GM23338 (cell line): ENCODE results near the gene RAD51B. TPM values are rescaled to one million over a fixed set of nuclear protein-coding genes. Genes with fewer than 3 reads are reported as not detected.

ENCODE experiments used
- ATAC-seq: fragments of 200-7000 bp; cut with Tn5 transposase; 3 replicates; pipeline ENCODE4 v1.9.1; 2020
- DNase-seq: peaks from one replicate; pipeline ENCODE4 v3.0.0-alpha.2; 2015; ENCODE audit warnings: low spot score
- H2AFZ ChIP-seq: fragments of 200-600 bp; sonication (generic); 2 replicates; pipeline ENCODE4 v1.8.0; 2016; ENCODE audit warnings: antibody characterized with exemption, mild to moderate bottlenecking, moderate library complexity
- H3F3A ChIP-seq: fragments of 200-600 bp; sonication (generic); replicated peaks from 2 replicates; pipeline ENCODE4 v1.8.0; 2017; ENCODE audit warnings: antibody characterized with exemption, mixed run types, low read depth
- H3K27ac ChIP-seq: fragments of 200-600 bp; sonication (generic); 2 replicates; pipeline ENCODE4 v1.6.1; 2016; ENCODE audit warnings: low read depth
- H3K27me3 ChIP-seq: fragments of 200-600 bp; sonication (generic); 2 replicates; pipeline ENCODE4 v1.8.0; 2016; ENCODE audit warnings: mild to moderate bottlenecking, mixed run types, moderate library complexity; ENCODE audit not compliant: insufficient read depth
- H3K36me3 ChIP-seq: fragments of 200-600 bp; sonication (generic); 2 replicates; pipeline ENCODE4 v1.8.0; 2016; ENCODE audit warnings: mild to moderate bottlenecking; ENCODE audit not compliant: insufficient read depth
- H3K4me1 ChIP-seq: fragments of 200-600 bp; sonication (generic); 2 replicates; pipeline ENCODE4 v1.8.0; 2016; ENCODE audit warnings: mild to moderate bottlenecking, moderate library complexity; ENCODE audit not compliant: insufficient read depth
- H3K4me2 ChIP-seq: fragments of 200-600 bp; sonication (generic); 2 replicates; pipeline ENCODE4 v1.7.1; 2017; ENCODE audit warnings: mixed run types
- H3K4me3 ChIP-seq: fragments of 200-600 bp; sonication (generic); 2 replicates; pipeline ENCODE4 v1.6.1; 2016; ENCODE audit warnings: mixed run types
- H3K79me2 ChIP-seq: fragments of 200-600 bp; sonication (generic); replicated peaks from 2 replicates; pipeline ENCODE4 v1.8.0; 2017; ENCODE audit warnings: mild to moderate bottlenecking; ENCODE audit not compliant: insufficient read depth
- H3K9me2 ChIP-seq: fragments of 200-600 bp; sonication (generic); 2 replicates; pipeline ENCODE4 v1.8.0; 2017; ENCODE audit not compliant: insufficient read depth
- H4K20me1 ChIP-seq: fragments of 200-600 bp; sonication (generic); replicated peaks from 2 replicates; pipeline ENCODE4 v1.8.0; 2017; ENCODE audit warnings: mild to moderate bottlenecking; ENCODE audit not compliant: insufficient read depth
- H3K27ac Mint-ChIP-seq: 2 replicates; pipeline ENCODE4 v1.8.0; 2020; ENCODE audit warnings: inconsistent platforms, mild to moderate bottlenecking, moderate library complexity, mixed read lengths
- H3K27me3 Mint-ChIP-seq: 3 replicates; pipeline ENCODE4 v1.8.0; 2022; ENCODE audit warnings: low read depth, mild to moderate bottlenecking, moderate library complexity, mixed read lengths, inconsistent platforms; ENCODE audit not compliant: insufficient read depth, poor library complexity
- H3K36me3 Mint-ChIP-seq: 3 replicates; pipeline ENCODE4 v1.8.0; 2021; ENCODE audit warnings: low read depth, mild to moderate bottlenecking, inconsistent platforms, moderate library complexity, mixed read lengths
- H3K4me1 Mint-ChIP-seq: 3 replicates; pipeline ENCODE4 v1.8.0; 2020; ENCODE audit warnings: mild to moderate bottlenecking, inconsistent platforms, mixed read lengths
- H3K4me3 Mint-ChIP-seq: 3 replicates; pipeline ENCODE4 v1.8.0; 2021; ENCODE audit warnings: moderate library complexity, mild to moderate bottlenecking, inconsistent platforms, mixed read lengths
- H3K9me3 Mint-ChIP-seq: 3 replicates; pipeline ENCODE4 v1.8.0; 2020; ENCODE audit warnings: moderate library complexity, mild to moderate bottlenecking, inconsistent platforms, mixed read lengths
- CREB1 ChIP-seq: fragments of 250-450 bp; sonication (Bioruptor Pico); IDR thresholded peaks from 2 replicates; pipeline ENCODE4 v1.5.0; 2020; ENCODE audit warnings: low read depth, mild to moderate bottlenecking, moderate library complexity
- EZH2 ChIP-seq: fragments of 200-600 bp; sonication (generic); IDR thresholded peaks from one replicate; pipeline ENCODE4 v1.8.0; 2017; ENCODE audit warnings: antibody characterized with exemption, mild to moderate bottlenecking, low read depth; ENCODE audit not compliant: unreplicated experiment
- EZH2phosphoT487 ChIP-seq: fragments of 200-600 bp; sonication (generic); IDR thresholded peaks from one replicate; pipeline ENCODE4 v1.8.1; 2018; ENCODE audit warnings: antibody characterized with exemption; ENCODE audit not compliant: unreplicated experiment
- JUNB ChIP-seq: IDR thresholded peaks from one replicate; pipeline ENCODE4 v1.6.1; 2016; ENCODE audit warnings: antibody characterized with exemption; ENCODE audit not compliant: unreplicated experiment
- NANOG ChIP-seq: IDR thresholded peaks from 2 replicates; pipeline ENCODE4 v1.6.1; 2016; ENCODE audit warnings: antibody characterized with exemption, borderline replicate concordance
- POLR2AphosphoS5 ChIP-seq: IDR thresholded peaks from 2 replicates; pipeline ENCODE4 v1.6.1; 2016; ENCODE audit warnings: antibody characterized with exemption, low read depth
- REST ChIP-seq: IDR thresholded peaks from one replicate; pipeline ENCODE4 v1.6.1; 2018; ENCODE audit warnings: antibody characterized with exemption; ENCODE audit not compliant: unreplicated experiment
- STAT1 ChIP-seq: IDR thresholded peaks from one replicate; pipeline ENCODE4 v1.6.1; 2016; ENCODE audit warnings: antibody characterized with exemption; ENCODE audit not compliant: unreplicated experiment
- ZNF114 ChIP-seq: fragments of 250-450 bp; sonication (Bioruptor Pico); IDR thresholded peaks from 2 replicates; pipeline ENCODE4 v1.5.0; 2020; ENCODE audit warnings: mild to moderate bottlenecking, moderate library complexity
- ZNF331 ChIP-seq: fragments of 250-450 bp; sonication (Bioruptor Pico); IDR thresholded peaks from 2 replicates; pipeline ENCODE4 v1.5.0; 2020; ENCODE audit warnings: low read depth, mild to moderate bottlenecking, moderate library complexity
- polyA plus RNA-seq: library from polyadenylated mRNA; unstranded; fragments of >200 nt; fragmentation: Nextera tagmentation; extraction: Ambion mirVana; gene quantifications from 2 replicates; pipeline ENCODE4 v1.2.1, GENCODE V29; 2016
- total RNA-seq: library from RNA; depleted of rRNA; stranded (reverse); fragments of >200 nt; shearing (Covaris generic); gene quantifications from 2 replicates; pipeline ENCODE4 v1.2.3, GENCODE V29; 2014
- TF ChIP-seq, protein P1 (sequence below): IDR thresholded peaks from 2 replicates; pipeline ENCODE4 v1.6.1; 2016; ENCODE audit warnings: antibody characterized with exemption
- TF ChIP-seq, protein P2 (sequence below), 2 experiments: fragments of 200-600 bp in 1 of 2; sonication (generic) in 1 of 2; conservative IDR thresholded peaks; 2 replicates each; pipeline versions ENCODE4 v1.5.1 to v1.6.1; 2016 to 2017; ENCODE audit warnings: antibody characterized with exemption in 2 of 2, low read depth in 2 of 2, mild to moderate bottlenecking in 2 of 2, moderate library complexity in 1 of 2
- TF ChIP-seq, protein P3 (sequence below): fragments of 250-450 bp; sonication (Bioruptor Pico); IDR thresholded peaks from 2 replicates; pipeline ENCODE4 v1.5.0; 2020; ENCODE audit warnings: mild to moderate bottlenecking, moderate library complexity

RAD51B gene
- total and polyA plus RNA-seq, 2 experiments from 2014 or later = 15.7 to 29.1 TPM

GRCh38 chr14:68292441-68293215 is 473.0 kb downstream of the RAD51B start:
- Mint-ChIP-seq H3K9me3 (no peaks in the 10 kb centered on the region), H3K27me3 (peaks cover 2% of the 10 kb centered on the region), H3K4me1 (peaks cover 40% of the 10 kb centered on the region), H3K36me3 (no peaks in the 10 kb centered on the region), H3K4me3 (no peak overlapping the region), H3K27ac (no peak overlapping the region)
- Histone ChIP-seq H3K4me3 (no peak overlapping the region), H3K36me3 (no peaks in the 10 kb centered on the region), H3K4me1 (peaks cover 24% of the 10 kb centered on the region), H2AFZ (no peak overlapping the region), H3K9me2 (no peaks in the 10 kb centered on the region), H3F3A (no peaks in the 10 kb centered on the region), H3K27ac (no peak overlapping the region), H4K20me1 (no peaks in the 10 kb centered on the region), H3K79me2 (no peaks in the 10 kb centered on the region), H3K27me3 (no peaks in the 10 kb centered on the region), H3K4me2 (no peak overlapping the region)
- DNase-seq (no peak), ATAC-seq (no peak)
- no peak for TF ChIP-seq POLR2AphosphoS5
- TF ChIP-seq ZNF331 (CRISPR knock-in tag) = no peak
- no peak for TF ChIP-seq ZNF114 (CRISPR knock-in tag)
- TF ChIP-seq EZH2 = no peak
- TF ChIP-seq REST = no peak
- TF ChIP-seq STAT1 = no peak
- no peak for TF ChIP-seq JUNB
- TF ChIP-seq, protein P1, sequence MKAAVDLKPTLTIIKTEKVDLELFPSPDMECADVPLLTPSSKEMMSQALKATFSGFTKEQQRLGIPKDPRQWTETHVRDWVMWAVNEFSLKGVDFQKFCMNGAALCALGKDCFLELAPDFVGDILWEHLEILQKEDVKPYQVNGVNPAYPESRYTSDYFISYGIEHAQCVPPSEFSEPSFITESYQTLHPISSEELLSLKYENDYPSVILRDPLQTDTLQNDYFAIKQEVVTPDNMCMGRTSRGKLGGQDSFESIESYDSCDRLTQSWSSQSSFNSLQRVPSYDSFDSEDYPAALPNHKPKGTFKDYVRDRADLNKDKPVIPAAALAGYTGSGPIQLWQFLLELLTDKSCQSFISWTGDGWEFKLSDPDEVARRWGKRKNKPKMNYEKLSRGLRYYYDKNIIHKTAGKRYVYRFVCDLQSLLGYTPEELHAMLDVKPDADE = no peak
- TF ChIP-seq, protein P2, sequence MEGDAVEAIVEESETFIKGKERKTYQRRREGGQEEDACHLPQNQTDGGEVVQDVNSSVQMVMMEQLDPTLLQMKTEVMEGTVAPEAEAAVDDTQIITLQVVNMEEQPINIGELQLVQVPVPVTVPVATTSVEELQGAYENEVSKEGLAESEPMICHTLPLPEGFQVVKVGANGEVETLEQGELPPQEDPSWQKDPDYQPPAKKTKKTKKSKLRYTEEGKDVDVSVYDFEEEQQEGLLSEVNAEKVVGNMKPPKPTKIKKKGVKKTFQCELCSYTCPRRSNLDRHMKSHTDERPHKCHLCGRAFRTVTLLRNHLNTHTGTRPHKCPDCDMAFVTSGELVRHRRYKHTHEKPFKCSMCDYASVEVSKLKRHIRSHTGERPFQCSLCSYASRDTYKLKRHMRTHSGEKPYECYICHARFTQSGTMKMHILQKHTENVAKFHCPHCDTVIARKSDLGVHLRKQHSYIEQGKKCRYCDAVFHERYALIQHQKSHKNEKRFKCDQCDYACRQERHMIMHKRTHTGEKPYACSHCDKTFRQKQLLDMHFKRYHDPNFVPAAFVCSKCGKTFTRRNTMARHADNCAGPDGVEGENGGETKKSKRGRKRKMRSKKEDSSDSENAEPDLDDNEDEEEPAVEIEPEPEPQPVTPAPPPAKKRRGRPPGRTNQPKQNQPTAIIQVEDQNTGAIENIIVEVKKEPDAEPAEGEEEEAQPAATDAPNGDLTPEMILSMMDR (conservative IDR thresholded peaks at IDR 0.05; ENCODE audit: low read depth in 2 of 2) = no peak
- no peak for TF ChIP-seq EZH2phosphoT487
- no peak for TF ChIP-seq CREB1
- TF ChIP-seq NANOG = no peak
- TF ChIP-seq, protein P3, sequence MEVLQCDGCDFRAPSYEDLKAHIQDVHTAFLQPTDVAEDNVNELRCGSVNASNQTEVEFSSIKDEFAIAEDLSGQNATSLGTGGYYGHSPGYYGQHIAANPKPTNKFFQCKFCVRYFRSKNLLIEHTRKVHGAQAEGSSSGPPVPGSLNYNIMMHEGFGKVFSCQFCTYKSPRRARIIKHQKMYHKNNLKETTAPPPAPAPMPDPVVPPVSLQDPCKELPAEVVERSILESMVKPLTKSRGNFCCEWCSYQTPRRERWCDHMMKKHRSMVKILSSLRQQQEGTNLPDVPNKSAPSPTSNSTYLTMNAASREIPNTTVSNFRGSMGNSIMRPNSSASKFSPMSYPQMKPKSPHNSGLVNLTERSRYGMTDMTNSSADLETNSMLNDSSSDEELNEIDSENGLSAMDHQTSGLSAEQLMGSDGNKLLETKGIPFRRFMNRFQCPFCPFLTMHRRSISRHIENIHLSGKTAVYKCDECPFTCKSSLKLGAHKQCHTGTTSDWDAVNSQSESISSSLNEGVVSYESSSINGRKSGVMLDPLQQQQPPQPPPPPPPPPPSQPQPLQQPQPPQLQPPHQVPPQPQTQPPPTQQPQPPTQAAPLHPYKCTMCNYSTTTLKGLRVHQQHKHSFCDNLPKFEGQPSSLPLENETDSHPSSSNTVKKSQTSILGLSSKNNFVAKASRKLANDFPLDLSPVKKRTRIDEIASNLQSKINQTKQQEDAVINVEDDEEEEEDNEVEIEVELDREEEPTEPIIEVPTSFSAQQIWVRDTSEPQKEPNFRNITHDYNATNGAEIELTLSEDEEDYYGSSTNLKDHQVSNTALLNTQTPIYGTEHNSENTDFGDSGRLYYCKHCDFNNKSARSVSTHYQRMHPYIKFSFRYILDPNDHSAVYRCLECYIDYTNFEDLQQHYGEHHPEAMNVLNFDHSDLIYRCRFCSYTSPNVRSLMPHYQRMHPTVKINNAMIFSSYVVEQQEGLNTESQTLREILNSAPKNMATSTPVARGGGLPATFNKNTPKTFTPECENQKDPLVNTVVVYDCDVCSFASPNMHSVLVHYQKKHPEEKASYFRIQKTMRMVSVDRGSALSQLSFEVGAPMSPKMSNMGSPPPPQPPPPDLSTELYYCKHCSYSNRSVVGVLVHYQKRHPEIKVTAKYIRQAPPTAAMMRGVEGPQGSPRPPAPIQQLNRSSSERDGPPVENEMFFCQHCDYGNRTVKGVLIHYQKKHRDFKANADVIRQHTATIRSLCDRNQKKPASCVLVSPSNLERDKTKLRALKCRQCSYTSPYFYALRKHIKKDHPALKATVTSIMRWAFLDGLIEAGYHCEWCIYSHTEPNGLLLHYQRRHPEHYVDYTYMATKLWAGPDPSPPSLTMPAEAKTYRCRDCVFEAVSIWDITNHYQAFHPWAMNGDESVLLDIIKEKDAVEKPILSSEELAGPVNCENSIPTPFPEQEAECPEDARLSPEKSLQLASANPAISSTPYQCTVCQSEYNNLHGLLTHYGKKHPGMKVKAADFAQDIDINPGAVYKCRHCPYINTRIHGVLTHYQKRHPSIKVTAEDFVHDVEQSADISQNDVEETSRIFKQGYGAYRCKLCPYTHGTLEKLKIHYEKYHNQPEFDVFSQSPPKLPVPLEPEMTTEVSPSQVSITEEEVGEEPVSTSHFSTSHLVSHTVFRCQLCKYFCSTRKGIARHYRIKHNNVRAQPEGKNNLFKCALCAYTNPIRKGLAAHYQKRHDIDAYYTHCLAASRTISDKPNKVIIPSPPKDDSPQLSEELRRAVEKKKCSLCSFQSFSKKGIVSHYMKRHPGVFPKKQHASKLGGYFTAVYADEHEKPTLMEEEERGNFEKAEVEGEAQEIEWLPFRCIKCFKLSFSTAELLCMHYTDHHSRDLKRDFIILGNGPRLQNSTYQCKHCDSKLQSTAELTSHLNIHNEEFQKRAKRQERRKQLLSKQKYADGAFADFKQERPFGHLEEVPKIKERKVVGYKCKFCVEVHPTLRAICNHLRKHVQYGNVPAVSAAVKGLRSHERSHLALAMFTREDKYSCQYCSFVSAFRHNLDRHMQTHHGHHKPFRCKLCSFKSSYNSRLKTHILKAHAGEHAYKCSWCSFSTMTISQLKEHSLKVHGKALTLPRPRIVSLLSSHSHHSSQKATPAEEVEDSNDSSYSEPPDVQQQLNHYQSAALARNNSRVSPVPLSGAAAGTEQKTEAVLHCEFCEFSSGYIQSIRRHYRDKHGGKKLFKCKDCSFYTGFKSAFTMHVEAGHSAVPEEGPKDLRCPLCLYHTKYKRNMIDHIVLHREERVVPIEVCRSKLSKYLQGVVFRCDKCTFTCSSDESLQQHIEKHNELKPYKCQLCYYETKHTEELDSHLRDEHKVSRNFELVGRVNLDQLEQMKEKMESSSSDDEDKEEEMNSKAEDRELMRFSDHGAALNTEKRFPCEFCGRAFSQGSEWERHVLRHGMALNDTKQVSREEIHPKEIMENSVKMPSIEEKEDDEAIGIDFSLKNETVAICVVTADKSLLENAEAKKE (CRISPR knock-in tag) = no peak
